ENCODE data around the gene POLD4.

DNA sequence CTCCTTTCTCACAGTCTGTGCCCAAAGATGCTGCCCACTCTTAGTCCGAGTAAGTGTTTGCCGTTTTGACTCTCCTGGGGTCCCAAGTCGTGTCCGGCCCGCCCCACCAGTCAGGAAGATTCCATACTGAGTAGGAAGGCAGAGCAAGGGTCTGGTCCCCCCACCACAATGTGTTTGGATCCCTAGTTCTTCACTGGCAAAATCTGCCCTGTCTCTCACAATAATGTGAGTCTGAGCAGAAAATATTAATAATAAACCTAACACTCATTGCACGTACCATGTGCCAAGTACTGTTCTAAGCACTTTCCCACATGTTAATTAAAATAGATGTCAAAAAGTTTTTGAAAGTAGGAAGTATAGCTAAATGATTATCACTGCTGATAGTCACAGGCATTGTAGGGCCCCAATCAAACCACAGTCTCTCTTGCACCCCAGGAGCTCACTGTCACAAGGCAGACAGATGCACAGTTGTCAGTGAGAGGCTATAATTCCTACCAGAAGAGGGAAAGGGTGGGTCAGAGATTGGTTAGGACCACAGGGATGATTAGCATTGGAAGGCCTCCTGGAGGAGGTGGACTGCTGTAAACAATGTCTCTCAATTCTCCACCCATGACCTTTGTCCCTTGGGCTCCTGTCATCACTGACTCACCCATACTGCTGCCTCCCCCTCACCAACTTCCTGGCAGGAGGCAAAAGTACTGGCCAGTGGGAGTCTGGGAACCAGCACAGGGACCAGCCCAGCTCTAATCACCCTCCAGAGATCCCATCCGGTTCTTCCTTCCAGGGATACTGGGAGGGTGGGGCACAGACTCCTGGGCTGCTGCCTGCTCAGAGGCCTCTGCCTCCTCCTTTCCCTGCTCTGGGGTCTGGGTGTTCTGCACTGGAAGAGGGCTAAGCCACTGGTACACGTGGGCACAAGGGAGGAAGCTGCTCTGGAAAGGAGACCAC lies 1.0 kb upstream of the POLD4 start:
- no peak for TF ChIP-seq POLR2A (IDR thresholded peaks at IDR 0.05)
- TF ChIP-seq, protein P1, sequence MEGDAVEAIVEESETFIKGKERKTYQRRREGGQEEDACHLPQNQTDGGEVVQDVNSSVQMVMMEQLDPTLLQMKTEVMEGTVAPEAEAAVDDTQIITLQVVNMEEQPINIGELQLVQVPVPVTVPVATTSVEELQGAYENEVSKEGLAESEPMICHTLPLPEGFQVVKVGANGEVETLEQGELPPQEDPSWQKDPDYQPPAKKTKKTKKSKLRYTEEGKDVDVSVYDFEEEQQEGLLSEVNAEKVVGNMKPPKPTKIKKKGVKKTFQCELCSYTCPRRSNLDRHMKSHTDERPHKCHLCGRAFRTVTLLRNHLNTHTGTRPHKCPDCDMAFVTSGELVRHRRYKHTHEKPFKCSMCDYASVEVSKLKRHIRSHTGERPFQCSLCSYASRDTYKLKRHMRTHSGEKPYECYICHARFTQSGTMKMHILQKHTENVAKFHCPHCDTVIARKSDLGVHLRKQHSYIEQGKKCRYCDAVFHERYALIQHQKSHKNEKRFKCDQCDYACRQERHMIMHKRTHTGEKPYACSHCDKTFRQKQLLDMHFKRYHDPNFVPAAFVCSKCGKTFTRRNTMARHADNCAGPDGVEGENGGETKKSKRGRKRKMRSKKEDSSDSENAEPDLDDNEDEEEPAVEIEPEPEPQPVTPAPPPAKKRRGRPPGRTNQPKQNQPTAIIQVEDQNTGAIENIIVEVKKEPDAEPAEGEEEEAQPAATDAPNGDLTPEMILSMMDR (IDR thresholded peaks at IDR 0.05) = no peak
